GM21576 (cell line): Measurements from ENCODE around the gene BHLHE40.
A peak's percentile ranks its signal among the peaks of the same experiment; 100 is the strongest.

Source experiments
- ATAC-seq: cut with Tn5 transposase; IDR thresholded peaks from one replicate; pipeline ENCODE4 v1.9.1; 2021; ENCODE audit warnings: mild to moderate bottlenecking, moderate library complexity; ENCODE audit not compliant: unreplicated experiment

Gene BHLHE40

GRCh38 chr3:4979428-4980228, at the start of gene BHLHE40:
TSS of gene BHLHE40 (plus strand) at chr3:4979437. CDS start at chr3:4979719, 282 bp downstream.
- peak; percentile 3 for ATAC-seq

- ATAC-seq: no peak
Measured at GRCh38 chr3:4930501-4930900, 48.7 kb upstream of the BHLHE40 start.

GRCh38 chr3:4934050-4934449, 45.2 kb upstream of the BHLHE40 start:
- no peak for ATAC-seq

- no peak for ATAC-seq
Measured at GRCh38 chr3:4935347-4935746, 43.9 kb upstream of the BHLHE40 start.

GRCh38 chr3:4936982-4937614, 42.1 kb upstream of the BHLHE40 start:
- ATAC-seq: no peak

GRCh38 chr3:4938281-4938982, 40.8 kb upstream of the BHLHE40 start:
- no peak for ATAC-seq

- ATAC-seq: no peak
Measured at GRCh38 chr3:4939276-4939675, 40.0 kb upstream of the BHLHE40 start.

GRCh38 chr3:4940985-4941384, 38.3 kb upstream of the BHLHE40 start:
- ATAC-seq: no peak

- ATAC-seq: no peak
Measured at GRCh38 chr3:4943549-4943948, 35.7 kb upstream of the BHLHE40 start.

- ATAC-seq: no peak
Measured at GRCh38 chr3:4945324-4945723, 33.9 kb upstream of the BHLHE40 start.

GRCh38 chr3:4947028-4947427, 32.2 kb upstream of the BHLHE40 start:
- ATAC-seq: no peak

GRCh38 chr3:4948395-4948794, 30.8 kb upstream of the BHLHE40 start:
- no peak for ATAC-seq

GRCh38 chr3:4949004-4949403, 30.2 kb upstream of the BHLHE40 start:
- no peak for ATAC-seq

GRCh38 chr3:4949659-4950058, 29.6 kb upstream of the BHLHE40 start:
- ATAC-seq: no peak

GRCh38 chr3:4950351-4950784, 28.9 kb upstream of the BHLHE40 start:
- ATAC-seq: no peak

- no peak for ATAC-seq
Measured at GRCh38 chr3:4950948-4951347, 28.3 kb upstream of the BHLHE40 start.

GRCh38 chr3:4953119-4953518, 26.1 kb upstream of the BHLHE40 start:
- no peak for ATAC-seq

GRCh38 chr3:4954256-4955000, 24.8 kb upstream of the BHLHE40 start:
- ATAC-seq: no peak

- ATAC-seq: no peak
Measured at GRCh38 chr3:4956099-4956498, 23.1 kb upstream of the BHLHE40 start.

- no peak for ATAC-seq
Measured at GRCh38 chr3:4956738-4957137, 22.5 kb upstream of the BHLHE40 start.

- no peak for ATAC-seq
Measured at GRCh38 chr3:4957978-4958377, 21.3 kb upstream of the BHLHE40 start.
